Neural progenitor cell (in vitro differentiated cells): ENCODE measurements around the gene KY.

Source experiments
- EZH2 ChIP-seq: fragments of 200-600 bp; sonication (generic); IDR thresholded peaks from 2 replicates; pipeline ENCODE4 v1.6.1; 2017; ENCODE audit warnings: antibody characterized with exemption, mild to moderate bottlenecking, moderate library complexity
- EZH2phosphoT487 ChIP-seq: fragments of 200-600 bp; sonication (generic); IDR thresholded peaks from 2 replicates; pipeline ENCODE4 v1.6.1; 2017; ENCODE audit warnings: antibody characterized with exemption
- TF ChIP-seq, protein P1 (sequence below): fragments of 200-600 bp; sonication (generic); IDR thresholded peaks from 2 replicates; pipeline ENCODE4 v1.5.1; 2017; ENCODE audit warnings: antibody characterized with exemption, mild to moderate bottlenecking

DNA sequence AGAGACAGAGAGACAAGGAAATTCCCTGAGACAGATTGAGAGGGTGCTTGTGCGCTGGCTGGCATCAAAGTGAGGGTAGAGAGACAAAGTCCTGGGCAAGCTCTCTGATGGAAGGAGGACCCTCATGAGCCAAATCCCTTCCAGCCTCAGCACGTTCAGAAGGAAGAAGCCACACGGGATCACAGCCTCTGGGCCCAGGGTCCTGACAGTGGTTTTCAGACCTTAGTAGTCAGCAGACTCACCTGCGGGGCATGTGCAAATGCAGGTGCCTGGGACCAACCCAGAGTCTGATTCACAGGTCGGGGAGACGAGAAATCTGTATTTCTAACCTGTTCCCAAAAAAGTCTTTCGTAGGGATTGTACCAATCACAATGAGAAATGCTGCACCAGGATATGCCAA is 15.2 kb upstream of the KY start:
- TF ChIP-seq, protein P1, sequence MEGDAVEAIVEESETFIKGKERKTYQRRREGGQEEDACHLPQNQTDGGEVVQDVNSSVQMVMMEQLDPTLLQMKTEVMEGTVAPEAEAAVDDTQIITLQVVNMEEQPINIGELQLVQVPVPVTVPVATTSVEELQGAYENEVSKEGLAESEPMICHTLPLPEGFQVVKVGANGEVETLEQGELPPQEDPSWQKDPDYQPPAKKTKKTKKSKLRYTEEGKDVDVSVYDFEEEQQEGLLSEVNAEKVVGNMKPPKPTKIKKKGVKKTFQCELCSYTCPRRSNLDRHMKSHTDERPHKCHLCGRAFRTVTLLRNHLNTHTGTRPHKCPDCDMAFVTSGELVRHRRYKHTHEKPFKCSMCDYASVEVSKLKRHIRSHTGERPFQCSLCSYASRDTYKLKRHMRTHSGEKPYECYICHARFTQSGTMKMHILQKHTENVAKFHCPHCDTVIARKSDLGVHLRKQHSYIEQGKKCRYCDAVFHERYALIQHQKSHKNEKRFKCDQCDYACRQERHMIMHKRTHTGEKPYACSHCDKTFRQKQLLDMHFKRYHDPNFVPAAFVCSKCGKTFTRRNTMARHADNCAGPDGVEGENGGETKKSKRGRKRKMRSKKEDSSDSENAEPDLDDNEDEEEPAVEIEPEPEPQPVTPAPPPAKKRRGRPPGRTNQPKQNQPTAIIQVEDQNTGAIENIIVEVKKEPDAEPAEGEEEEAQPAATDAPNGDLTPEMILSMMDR: no peak
- TF ChIP-seq EZH2: no peak
- TF ChIP-seq EZH2phosphoT487: no peak
